C4-2B (cell line): Measurements from ENCODE around the gene CAB39L.
"Not testable (repeated sequence)": the region's sequence is repeated elsewhere in the genome, so short reads cannot be mapped to it uniquely, and the experiment has no call there.

Experiments
- H3K27ac ChIP-seq: fragments of 450-650 bp; 2 replicates; pipeline ENCODE4 v1.5.1; 2017
- CTCF ChIP-seq: fragments of 450-650 bp; conservative IDR thresholded peaks from 2 replicates; pipeline ENCODE4 v1.5.1; 2017; ENCODE audit warnings: mild to moderate bottlenecking
- ZFX ChIP-seq: fragments of 450-650 bp; IDR thresholded peaks from 2 replicates; pipeline ENCODE4 v1.6.1; 2017

CAB39L gene

GRCh38 chr13:49298903-49299605, 144.8 kb downstream of the CAB39L start:
- H3K27ac ChIP-seq: no peak overlapping the region
- TF ChIP-seq CTCF (no peak), ZFX (no peak)

GRCh38 chr13:49298416-49298815, 145.4 kb downstream of the CAB39L start:
- TF ChIP-seq ZFX (no peak), CTCF (no peak)
- no peak overlapping the region for H3K27ac ChIP-seq

GRCh38 chr13:49297338-49297737, 146.5 kb downstream of the CAB39L start:
- H3K27ac ChIP-seq: no peak overlapping the region
- no peak for TF ChIP-seq ZFX
- TF ChIP-seq CTCF: no peak

- no peak overlapping the region for H3K27ac ChIP-seq
- no peak for TF ChIP-seq CTCF
- TF ChIP-seq ZFX: no peak
These were observed 147.2 kb downstream of the CAB39L start for GRCh38 chr13:49296659-49297058.

- no peak for TF ChIP-seq CTCF
- no peak for TF ChIP-seq ZFX
- H3K27ac ChIP-seq: no peak overlapping the region
These were observed 148.6 kb downstream of the CAB39L start for GRCh38 chr13:49295244-49295643.

GRCh38 chr13:49294723-49295122, 149.1 kb downstream of the CAB39L start:
- H3K27ac ChIP-seq: not testable (repeated sequence)

GRCh38 chr13:49292742-49293486, 150.9 kb downstream of the CAB39L start:
- H3K27ac ChIP-seq: no peak overlapping the region
- no peak for TF ChIP-seq CTCF
- TF ChIP-seq ZFX: no peak
